Measurements from ENCODE around the gene ATP6V1C2.

Gene ATP6V1C2

DNA sequence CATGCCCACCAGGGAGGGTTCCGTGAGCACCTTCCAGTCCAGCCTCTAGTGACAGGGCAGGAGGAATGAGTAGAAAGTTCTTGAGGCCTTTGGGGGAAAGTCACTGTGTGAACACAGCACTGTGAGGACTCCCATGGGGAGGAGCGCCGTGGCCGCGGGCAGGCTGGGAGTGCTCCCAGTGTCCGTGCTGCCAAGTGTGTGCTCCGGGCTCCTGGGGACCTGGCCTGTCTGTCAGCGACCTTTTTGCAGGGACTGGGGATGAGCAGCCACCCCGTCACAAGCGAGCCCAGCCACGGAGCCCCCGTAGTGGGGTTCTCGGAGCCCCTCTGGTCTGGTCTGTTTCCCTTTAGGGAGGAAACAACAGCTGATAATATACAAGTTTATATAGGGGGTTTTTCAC is 54.4 kb downstream of the ATP6V1C2 start:
- no peak overlapping the region for H3K4me3 ChIP-seq (ENCODE audit: control insufficient read depth, low read depth, low read length)
- no peak for DNase-seq (ENCODE audit: low read depth)
- TF ChIP-seq, protein P1, sequence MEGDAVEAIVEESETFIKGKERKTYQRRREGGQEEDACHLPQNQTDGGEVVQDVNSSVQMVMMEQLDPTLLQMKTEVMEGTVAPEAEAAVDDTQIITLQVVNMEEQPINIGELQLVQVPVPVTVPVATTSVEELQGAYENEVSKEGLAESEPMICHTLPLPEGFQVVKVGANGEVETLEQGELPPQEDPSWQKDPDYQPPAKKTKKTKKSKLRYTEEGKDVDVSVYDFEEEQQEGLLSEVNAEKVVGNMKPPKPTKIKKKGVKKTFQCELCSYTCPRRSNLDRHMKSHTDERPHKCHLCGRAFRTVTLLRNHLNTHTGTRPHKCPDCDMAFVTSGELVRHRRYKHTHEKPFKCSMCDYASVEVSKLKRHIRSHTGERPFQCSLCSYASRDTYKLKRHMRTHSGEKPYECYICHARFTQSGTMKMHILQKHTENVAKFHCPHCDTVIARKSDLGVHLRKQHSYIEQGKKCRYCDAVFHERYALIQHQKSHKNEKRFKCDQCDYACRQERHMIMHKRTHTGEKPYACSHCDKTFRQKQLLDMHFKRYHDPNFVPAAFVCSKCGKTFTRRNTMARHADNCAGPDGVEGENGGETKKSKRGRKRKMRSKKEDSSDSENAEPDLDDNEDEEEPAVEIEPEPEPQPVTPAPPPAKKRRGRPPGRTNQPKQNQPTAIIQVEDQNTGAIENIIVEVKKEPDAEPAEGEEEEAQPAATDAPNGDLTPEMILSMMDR (IDR thresholded peaks at IDR 0.05; ENCODE audit: control insufficient read depth, insufficient read depth, low read depth, low read length, missing control alignments): no peak

- DNase-seq (ENCODE audit: low read depth): no peak
- TF ChIP-seq, protein P1 (IDR thresholded peaks at IDR 0.05; ENCODE audit: control insufficient read depth, insufficient read depth, low read depth, low read length, missing control alignments): no peak
- H3K4me3 ChIP-seq (ENCODE audit: control insufficient read depth, low read depth, low read length): no peak overlapping the region
Measured at GRCh38 chr2:10776231-10776977, 55.0 kb downstream of the ATP6V1C2 start.

DNA sequence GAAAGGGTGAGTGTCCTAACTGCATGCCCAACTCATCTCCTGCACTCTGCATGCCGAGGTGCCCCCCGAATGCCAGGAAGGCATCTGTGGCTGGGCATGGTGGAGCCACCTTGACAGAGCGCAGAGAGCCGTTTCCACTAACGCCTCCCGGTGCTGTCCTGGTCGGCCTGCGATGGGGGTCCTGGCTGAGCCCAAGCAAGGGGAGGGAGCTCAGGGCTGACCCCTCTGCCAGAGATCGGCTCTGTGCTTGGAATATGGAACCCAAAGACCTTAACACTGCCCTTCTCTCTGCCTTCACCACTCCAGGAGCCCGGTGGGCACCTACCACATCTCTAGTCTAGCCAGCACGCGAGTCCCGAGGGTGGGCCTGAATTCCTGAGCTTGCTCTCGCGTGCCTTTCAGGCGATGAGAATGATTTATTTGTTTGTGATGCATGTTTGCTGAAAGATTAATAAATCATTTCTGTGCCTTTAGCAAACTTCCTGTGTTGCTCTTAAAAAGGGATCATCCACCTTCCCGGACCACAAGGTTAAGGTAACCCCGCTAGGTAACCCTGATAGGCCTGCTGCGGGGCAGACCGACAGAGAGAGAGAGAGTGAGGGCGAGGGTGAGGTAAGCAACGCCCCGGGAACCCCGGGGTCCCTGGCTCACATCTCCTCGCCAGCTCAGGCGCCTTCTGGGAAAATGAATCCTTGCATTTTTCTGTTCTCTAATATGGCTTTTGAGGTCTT is 55.8 kb downstream of the ATP6V1C2 start:
- DNase-seq (ENCODE audit: low read depth): no peak
- TF ChIP-seq, protein P1 (IDR thresholded peaks at IDR 0.05; ENCODE audit: control insufficient read depth, insufficient read depth, low read depth, low read length, missing control alignments): no peak
- no peak overlapping the region for H3K4me3 ChIP-seq (ENCODE audit: control insufficient read depth, low read depth, low read length)

DNA sequence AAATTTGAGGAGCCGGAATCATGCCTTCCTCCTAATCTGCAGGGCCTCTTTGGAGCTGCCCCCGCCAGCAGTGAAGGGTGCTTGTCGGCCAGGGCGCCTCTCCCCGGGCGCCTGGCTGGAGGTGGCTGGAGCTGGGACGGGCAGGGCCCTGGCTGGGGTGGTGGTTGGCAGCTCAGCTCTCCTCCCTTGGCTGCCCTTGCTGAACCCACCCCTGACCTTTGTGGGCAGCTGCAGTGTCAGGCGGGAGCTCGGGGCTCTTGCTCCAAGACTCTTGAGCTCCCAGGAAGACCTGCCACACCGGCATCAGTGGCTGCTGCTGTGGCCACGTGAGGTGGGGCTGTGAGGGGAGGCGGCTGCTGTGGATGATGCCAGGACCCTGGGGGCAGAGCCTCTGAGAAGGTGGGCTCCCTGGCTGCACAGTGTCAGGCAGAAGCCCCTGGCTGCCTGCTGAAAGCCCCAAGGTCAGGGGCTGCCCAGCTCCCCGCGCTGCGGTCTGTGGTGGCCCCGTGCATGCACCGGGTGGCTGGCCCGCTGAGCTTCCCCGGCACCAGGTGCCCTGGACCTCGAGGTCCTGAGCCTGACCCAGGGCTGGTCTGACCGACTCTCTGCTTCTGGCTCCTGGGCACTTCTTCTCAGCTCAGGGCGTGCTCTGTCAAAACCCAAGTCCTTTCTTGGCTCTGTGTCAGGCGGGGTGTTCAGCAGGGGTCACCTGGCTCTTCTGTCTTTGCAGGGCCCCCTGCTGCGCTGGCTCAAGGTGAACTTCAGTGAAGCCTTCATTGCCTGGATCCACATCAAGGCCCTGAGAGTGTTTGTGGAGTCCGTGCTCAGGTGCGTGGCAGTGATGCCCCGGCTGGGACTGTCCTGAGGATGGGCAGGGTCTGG is 56.7 kb downstream of the ATP6V1C2 start:
- no peak for DNase-seq (ENCODE audit: low read depth)
- TF ChIP-seq, protein P1 (IDR thresholded peaks at IDR 0.05; ENCODE audit: control insufficient read depth, insufficient read depth, low read depth, low read length, missing control alignments): no peak
- H3K4me3 ChIP-seq (ENCODE audit: control insufficient read depth, low read depth, low read length): no peak overlapping the region

GRCh38 chr2:10778724-10779115 is 57.3 kb downstream of the ATP6V1C2 start:
- H3K4me3 ChIP-seq (ENCODE audit: control insufficient read depth, low read depth, low read length): no peak overlapping the region
- no peak for DNase-seq (ENCODE audit: low read depth)

More at GRCh38 chr2:10778724-10779115, 57.3 kb downstream of the ATP6V1C2 start:
- TF ChIP-seq, protein P1 (IDR thresholded peaks at IDR 0.05; ENCODE audit: control insufficient read depth, insufficient read depth, low read depth, low read length, missing control alignments): no peak
